GM12892 (cell line): ENCODE results near the gene TNFRSF1A.

ENCODE experiments used
- POLR2A ChIP-seq: IDR thresholded peaks from 2 replicates; pipeline ENCODE4 v1.6.1; 2011; ENCODE audit warnings: low read depth, low read length, control low read depth
- POLR2AphosphoS5 ChIP-seq: IDR thresholded peaks from 2 replicates; pipeline ENCODE4 v1.6.1; 2011; ENCODE audit warnings: low read depth, low read length, control low read depth

DNA sequence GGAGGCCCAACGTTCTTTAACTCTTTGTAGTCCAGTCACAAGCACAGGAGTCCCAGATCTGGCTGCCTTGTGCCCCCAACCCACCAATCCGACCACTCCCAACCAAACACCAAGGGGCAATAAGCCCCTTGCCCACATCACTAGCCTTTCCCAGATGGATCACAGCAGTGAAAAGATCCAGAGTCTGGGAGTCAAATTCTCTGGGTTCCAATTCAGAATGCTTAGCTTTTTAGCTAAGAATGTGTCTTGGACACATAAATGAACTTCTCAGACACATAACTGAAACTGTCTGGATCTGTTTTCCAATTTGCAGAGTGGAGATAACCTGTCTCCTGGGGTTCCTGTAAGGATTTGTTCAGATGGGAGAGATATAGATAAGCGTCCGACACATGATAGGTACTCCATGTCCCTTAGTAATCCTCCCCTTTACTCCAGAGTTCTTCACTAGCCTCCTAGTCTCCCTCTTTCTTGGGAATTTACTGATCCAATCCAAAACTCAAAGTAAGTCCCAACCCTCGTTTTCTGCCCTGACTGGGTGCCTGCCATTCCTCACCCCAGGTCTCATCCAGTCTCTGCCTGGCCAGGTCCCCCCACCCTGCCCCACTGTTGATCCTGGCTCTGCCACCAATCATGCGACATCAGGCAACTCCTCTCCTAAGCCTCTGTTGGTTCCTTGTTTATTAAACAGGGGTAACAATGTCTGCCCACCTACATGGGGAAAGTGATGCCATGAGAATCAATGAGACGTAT, 439 bp upstream of the TNFRSF1A start:
- TF ChIP-seq POLR2A, result no peak
- TF ChIP-seq POLR2AphosphoS5, result no peak
